SW 1271 (cell line): ENCODE data around the gene NFE2L2.
A peak's percentile ranks its signal among the peaks of the same experiment; 100 is the strongest.
"Not testable (repeated sequence)": the region's sequence is repeated elsewhere in the genome, so short reads cannot be mapped to it uniquely, and the experiment has no call there.

Experiments
- DNase-seq, 2 experiments: peaks; one replicate each; lab custom pipeline; 2025; lab: John Stamatoyannopoulos, UW

NFE2L2 gene

GRCh38 chr2:177257471-177257870, 7.1 kb downstream of the NFE2L2 start:
- no peak for DNase-seq

- DNase-seq: no peak
These were observed 7.8 kb downstream of the NFE2L2 start for GRCh38 chr2:177256695-177257094.

GRCh38 chr2:177256026-177256425, 8.5 kb downstream of the NFE2L2 start:
- DNase-seq: no peak

- DNase-seq: no peak
These were observed 9.3 kb downstream of the NFE2L2 start for GRCh38 chr2:177255227-177255601.

GRCh38 chr2:177254433-177255226, 9.9 kb downstream of the NFE2L2 start:
- peak in 1 of 2 experiments; percentile 51 for DNase-seq

- DNase-seq: no peak
These were observed 10.8 kb downstream of the NFE2L2 start for GRCh38 chr2:177253704-177254103.

- no peak for DNase-seq
These were observed 11.6 kb downstream of the NFE2L2 start for GRCh38 chr2:177252808-177253531.

GRCh38 chr2:177251165-177251542, 13.4 kb downstream of the NFE2L2 start:
- no peak for DNase-seq

GRCh38 chr2:177250461-177250860, 14.1 kb downstream of the NFE2L2 start:
- no peak for DNase-seq

- no peak for DNase-seq
These were observed 15.5 kb downstream of the NFE2L2 start for GRCh38 chr2:177249038-177249437.

- DNase-seq: no peak
These were observed 16.7 kb downstream of the NFE2L2 start for GRCh38 chr2:177247693-177248262.

GRCh38 chr2:177246523-177247030, 17.9 kb downstream of the NFE2L2 start:
- DNase-seq: not testable (repeated sequence)

- DNase-seq: no peak
These were observed 18.5 kb downstream of the NFE2L2 start for GRCh38 chr2:177246000-177246399.

GRCh38 chr2:177245010-177245422, 19.5 kb downstream of the NFE2L2 start:
- peak; percentile 52 to 88 for DNase-seq

- DNase-seq: peak in 1 of 2 experiments; percentile 22
These were observed 20.2 kb downstream of the NFE2L2 start for GRCh38 chr2:177244244-177244771.

- no peak for DNase-seq
These were observed 21.1 kb downstream of the NFE2L2 start for GRCh38 chr2:177243476-177243875.

GRCh38 chr2:177243073-177243472, 21.5 kb downstream of the NFE2L2 start:
- no peak for DNase-seq

GRCh38 chr2:177242121-177242987, 22.2 kb downstream of the NFE2L2 start:
- DNase-seq: peak; percentile 78 to 91

- DNase-seq: peak in 1 of 2 experiments; percentile 61
These were observed 22.8 kb downstream of the NFE2L2 start for GRCh38 chr2:177241711-177242120.

GRCh38 chr2:177239932-177240630, 24.4 kb downstream of the NFE2L2 start:
- peak in 1 of 2 experiments; percentile 64 for DNase-seq

GRCh38 chr2:177239053-177239452, 25.5 kb downstream of the NFE2L2 start:
- no peak for DNase-seq
